Osteocyte (in vitro differentiated cells): ENCODE measurements around the gene GALNT7. TPM values are rescaled to one million over a fixed set of nuclear protein-coding genes. Genes with fewer than 3 reads are reported as not detected.

Source experiments
- DNase-seq: peaks from one replicate; pipeline ENCODE4 v3.0.0; 2021; ENCODE audit warnings: mixed read lengths; ENCODE audit not compliant: unreplicated experiment; ENCODE audit errors: extremely low spot score
- H3K27ac Mint-ChIP-seq: one replicate; pipeline ENCODE4 v1.8.0; 2021; ENCODE audit warnings: mild to moderate bottlenecking, mixed read lengths; ENCODE audit not compliant: unreplicated experiment
- H3K27me3 Mint-ChIP-seq: one replicate; pipeline ENCODE4 v1.8.0; 2021; ENCODE audit warnings: mixed read lengths; ENCODE audit not compliant: unreplicated experiment
- H3K36me3 Mint-ChIP-seq: one replicate; pipeline ENCODE4 v1.8.0; 2021; ENCODE audit warnings: mixed read lengths; ENCODE audit not compliant: unreplicated experiment
- H3K4me1 Mint-ChIP-seq: one replicate; pipeline ENCODE4 v1.8.0; 2021; ENCODE audit warnings: mixed read lengths; ENCODE audit not compliant: unreplicated experiment
- H3K4me3 Mint-ChIP-seq: one replicate; pipeline ENCODE4 v1.8.0; 2021; ENCODE audit warnings: mild to moderate bottlenecking, moderate library complexity, mixed read lengths; ENCODE audit not compliant: unreplicated experiment
- H3K9me3 Mint-ChIP-seq: one replicate; pipeline ENCODE4 v1.8.0; 2021; ENCODE audit warnings: mixed read lengths; ENCODE audit not compliant: unreplicated experiment
- CTCF ChIP-seq: fragments of 200-600 bp; sonication (generic); IDR thresholded peaks from 2 replicates; pipeline ENCODE4 v1.5.0; 2021; ENCODE audit warnings: antibody characterized with exemption, mild to moderate bottlenecking, moderate library complexity
- total RNA-seq: library from RNA; stranded (reverse); gene quantifications from 2 replicates; pipeline ENCODE4 v1.2.1, GENCODE V29; 2021

The GALNT7 gene
- total RNA-seq, 1 donor from 2014 or later = 38.5 TPM

- no peak for DNase-seq
- Mint-ChIP-seq H3K9me3 (peaks cover 9% of the 10 kb centered on the region), H3K4me1 (peaks cover 7% of the 10 kb centered on the region), H3K36me3 (peaks cover 13% of the 10 kb centered on the region), H3K27me3 (no peaks in the 10 kb centered on the region), H3K4me3 (no peak overlapping the region), H3K27ac (peak overlapping the region; percentile 13)
- TF ChIP-seq CTCF = peak; percentile 76
Measured at GRCh38 chr4:173301518-173302201, 133.0 kb downstream of the GALNT7 start.

- DNase-seq = no peak
- H3K9me3 Mint-ChIP-seq = peaks cover 9% of the 10 kb centered on the region
- H3K4me1 Mint-ChIP-seq = no peaks in the 10 kb centered on the region
- no peaks in the 10 kb centered on the region for H3K27me3 Mint-ChIP-seq
- H3K36me3 Mint-ChIP-seq = peaks cover 17% of the 10 kb centered on the region
- no peak overlapping the region for H3K27ac Mint-ChIP-seq
- no peak overlapping the region for H3K4me3 Mint-ChIP-seq
- no peak for TF ChIP-seq CTCF
Measured at GRCh38 chr4:173307778-173308177, 139.2 kb downstream of the GALNT7 start.

GRCh38 chr4:173311368-173311767 lies 142.8 kb downstream of the GALNT7 start:
- no peaks in the 10 kb centered on the region for H3K4me1 Mint-ChIP-seq
- no peak for DNase-seq
- no peak overlapping the region for H3K4me3 Mint-ChIP-seq
- no peak for TF ChIP-seq CTCF
- H3K27ac Mint-ChIP-seq = no peak overlapping the region
- H3K9me3 Mint-ChIP-seq = no peaks in the 10 kb centered on the region
- no peaks in the 10 kb centered on the region for H3K27me3 Mint-ChIP-seq
- peaks cover 4% of the 10 kb centered on the region for H3K36me3 Mint-ChIP-seq

GRCh38 chr4:173314715-173315114 lies 146.1 kb downstream of the GALNT7 start:
- peaks cover 4% of the 10 kb centered on the region for H3K36me3 Mint-ChIP-seq
- no peak for DNase-seq
- no peak overlapping the region for H3K4me3 Mint-ChIP-seq
- H3K27me3 Mint-ChIP-seq = no peaks in the 10 kb centered on the region
- no peaks in the 10 kb centered on the region for H3K9me3 Mint-ChIP-seq
- TF ChIP-seq CTCF = no peak
- no peaks in the 10 kb centered on the region for H3K4me1 Mint-ChIP-seq
- no peak overlapping the region for H3K27ac Mint-ChIP-seq

- H3K9me3 Mint-ChIP-seq = no peaks in the 10 kb centered on the region
- H3K4me1 Mint-ChIP-seq = no peaks in the 10 kb centered on the region
- H3K27ac Mint-ChIP-seq = no peak overlapping the region
- H3K27me3 Mint-ChIP-seq = no peaks in the 10 kb centered on the region
- H3K36me3 Mint-ChIP-seq = peaks cover 6% of the 10 kb centered on the region
- no peak overlapping the region for H3K4me3 Mint-ChIP-seq
- TF ChIP-seq CTCF = no peak
- DNase-seq = no peak
Measured at GRCh38 chr4:173316060-173316459, 147.4 kb downstream of the GALNT7 start.
